ENCODE measurements around the gene SRPX2.

GRCh38 chrX:100717363-100717762 is 73.4 kb downstream of the SRPX2 start:
- no peak for TF ChIP-seq POLR2AphosphoS5 (IDR thresholded peaks at IDR 0.05; ENCODE audit: low read depth, low read length)
- TF ChIP-seq, protein P1, sequence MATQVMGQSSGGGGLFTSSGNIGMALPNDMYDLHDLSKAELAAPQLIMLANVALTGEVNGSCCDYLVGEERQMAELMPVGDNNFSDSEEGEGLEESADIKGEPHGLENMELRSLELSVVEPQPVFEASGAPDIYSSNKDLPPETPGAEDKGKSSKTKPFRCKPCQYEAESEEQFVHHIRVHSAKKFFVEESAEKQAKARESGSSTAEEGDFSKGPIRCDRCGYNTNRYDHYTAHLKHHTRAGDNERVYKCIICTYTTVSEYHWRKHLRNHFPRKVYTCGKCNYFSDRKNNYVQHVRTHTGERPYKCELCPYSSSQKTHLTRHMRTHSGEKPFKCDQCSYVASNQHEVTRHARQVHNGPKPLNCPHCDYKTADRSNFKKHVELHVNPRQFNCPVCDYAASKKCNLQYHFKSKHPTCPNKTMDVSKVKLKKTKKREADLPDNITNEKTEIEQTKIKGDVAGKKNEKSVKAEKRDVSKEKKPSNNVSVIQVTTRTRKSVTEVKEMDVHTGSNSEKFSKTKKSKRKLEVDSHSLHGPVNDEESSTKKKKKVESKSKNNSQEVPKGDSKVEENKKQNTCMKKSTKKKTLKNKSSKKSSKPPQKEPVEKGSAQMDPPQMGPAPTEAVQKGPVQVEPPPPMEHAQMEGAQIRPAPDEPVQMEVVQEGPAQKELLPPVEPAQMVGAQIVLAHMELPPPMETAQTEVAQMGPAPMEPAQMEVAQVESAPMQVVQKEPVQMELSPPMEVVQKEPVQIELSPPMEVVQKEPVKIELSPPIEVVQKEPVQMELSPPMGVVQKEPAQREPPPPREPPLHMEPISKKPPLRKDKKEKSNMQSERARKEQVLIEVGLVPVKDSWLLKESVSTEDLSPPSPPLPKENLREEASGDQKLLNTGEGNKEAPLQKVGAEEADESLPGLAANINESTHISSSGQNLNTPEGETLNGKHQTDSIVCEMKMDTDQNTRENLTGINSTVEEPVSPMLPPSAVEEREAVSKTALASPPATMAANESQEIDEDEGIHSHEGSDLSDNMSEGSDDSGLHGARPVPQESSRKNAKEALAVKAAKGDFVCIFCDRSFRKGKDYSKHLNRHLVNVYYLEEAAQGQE (IDR thresholded peaks at IDR 0.05; ENCODE audit: insufficient read depth in 1 of 2, low read depth in 2 of 2, low read length in 2 of 2), result no peak
- no peak for TF ChIP-seq TAF1 (IDR thresholded peaks at IDR 0.05; ENCODE audit: borderline replicate concordance, insufficient read depth, low read length)
